NB4 (cell line): ENCODE data around the gene KBTBD3.

Experiments used
- DNase-seq: peaks from one replicate; pipeline ENCODE4 v3.0.0; 2010; ENCODE audit warnings: low read depth
- H3K4me3 ChIP-seq: one replicate; pipeline ENCODE4 v1.5.1; 2011; ENCODE audit warnings: mild to moderate bottlenecking, low read depth, low read length, moderate library complexity
- MYC ChIP-seq: IDR thresholded peaks from 2 replicates; pipeline ENCODE4 v1.6.1; 2011; ENCODE audit warnings: low read depth, low read length
- POLR2A ChIP-seq: IDR thresholded peaks from 2 replicates; pipeline ENCODE4 v1.6.1; 2011; ENCODE audit warnings: mild to moderate bottlenecking; ENCODE audit not compliant: insufficient read length; ENCODE audit errors: extremely low read depth
- TF ChIP-seq, protein P1 (sequence below): IDR thresholded peaks from 2 replicates; pipeline ENCODE4 v1.6.1; 2011; ENCODE audit warnings: low read depth, low read length
- TF ChIP-seq, protein P2 (sequence below): IDR thresholded peaks from one replicate; pipeline ENCODE4 v1.5.1; 2012; ENCODE audit warnings: low read depth, low read length

The KBTBD3 gene

DNA sequence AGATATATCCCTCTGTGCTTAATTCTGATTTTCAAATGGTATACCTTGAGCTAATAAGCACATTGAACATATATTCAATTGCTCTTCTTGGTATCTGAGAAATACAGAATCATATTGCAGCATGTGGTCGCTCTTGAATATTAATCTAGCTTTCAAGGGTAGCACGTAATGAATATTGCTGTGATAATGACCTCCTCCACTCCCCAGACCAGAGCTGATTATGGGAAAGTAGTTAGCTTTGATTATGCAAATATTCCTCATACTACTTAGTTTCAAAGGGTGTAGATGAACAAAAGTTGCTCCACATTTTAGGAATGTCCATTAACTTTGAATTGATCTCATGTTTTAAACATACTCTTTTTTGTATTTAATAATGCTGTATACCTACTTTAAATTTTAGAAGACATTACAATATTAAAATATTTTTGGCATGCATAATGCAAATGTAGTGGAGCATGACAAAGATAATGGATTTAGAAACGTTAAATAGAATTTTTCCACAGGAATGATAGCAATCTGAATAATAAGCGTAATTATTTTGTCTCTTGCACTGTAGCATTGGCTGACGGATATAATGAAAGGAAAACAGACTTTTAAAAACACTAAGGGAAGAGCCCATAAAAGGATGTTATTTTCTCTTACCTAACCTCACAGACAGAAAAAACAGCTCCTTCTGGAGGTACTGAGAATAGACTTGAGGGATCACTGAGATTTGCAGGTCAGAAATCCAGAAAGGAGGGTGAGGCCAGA is 27.2 kb downstream of the KBTBD3 start:
- no peak for DNase-seq
- TF ChIP-seq POLR2A (no peak), MYC (no peak)
- TF ChIP-seq, protein P1, sequence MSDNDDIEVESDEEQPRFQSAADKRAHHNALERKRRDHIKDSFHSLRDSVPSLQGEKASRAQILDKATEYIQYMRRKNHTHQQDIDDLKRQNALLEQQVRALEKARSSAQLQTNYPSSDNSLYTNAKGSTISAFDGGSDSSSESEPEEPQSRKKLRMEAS = no peak
- TF ChIP-seq, protein P2, sequence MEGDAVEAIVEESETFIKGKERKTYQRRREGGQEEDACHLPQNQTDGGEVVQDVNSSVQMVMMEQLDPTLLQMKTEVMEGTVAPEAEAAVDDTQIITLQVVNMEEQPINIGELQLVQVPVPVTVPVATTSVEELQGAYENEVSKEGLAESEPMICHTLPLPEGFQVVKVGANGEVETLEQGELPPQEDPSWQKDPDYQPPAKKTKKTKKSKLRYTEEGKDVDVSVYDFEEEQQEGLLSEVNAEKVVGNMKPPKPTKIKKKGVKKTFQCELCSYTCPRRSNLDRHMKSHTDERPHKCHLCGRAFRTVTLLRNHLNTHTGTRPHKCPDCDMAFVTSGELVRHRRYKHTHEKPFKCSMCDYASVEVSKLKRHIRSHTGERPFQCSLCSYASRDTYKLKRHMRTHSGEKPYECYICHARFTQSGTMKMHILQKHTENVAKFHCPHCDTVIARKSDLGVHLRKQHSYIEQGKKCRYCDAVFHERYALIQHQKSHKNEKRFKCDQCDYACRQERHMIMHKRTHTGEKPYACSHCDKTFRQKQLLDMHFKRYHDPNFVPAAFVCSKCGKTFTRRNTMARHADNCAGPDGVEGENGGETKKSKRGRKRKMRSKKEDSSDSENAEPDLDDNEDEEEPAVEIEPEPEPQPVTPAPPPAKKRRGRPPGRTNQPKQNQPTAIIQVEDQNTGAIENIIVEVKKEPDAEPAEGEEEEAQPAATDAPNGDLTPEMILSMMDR = no peak
- no peak overlapping the region for H3K4me3 ChIP-seq

DNA sequence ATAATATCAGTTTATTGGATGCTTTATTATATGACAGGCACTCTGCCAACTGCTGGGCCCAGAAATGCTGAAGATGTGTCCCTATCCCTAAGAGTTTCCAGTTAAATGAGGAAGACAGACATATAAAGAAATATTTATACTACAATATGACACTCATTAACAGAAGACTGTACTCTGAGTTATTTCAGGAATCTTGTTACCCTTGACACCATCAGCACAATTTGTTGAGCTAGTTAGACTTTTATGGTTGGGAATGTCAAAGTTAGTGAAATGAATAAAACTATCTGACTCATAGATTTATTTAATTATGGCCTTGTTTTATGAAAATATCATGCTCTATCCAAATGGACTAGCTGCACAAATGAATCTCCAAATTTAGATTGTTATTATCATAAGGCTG is 29.5 kb downstream of the KBTBD3 start:
- TF ChIP-seq, protein P2 = no peak
- TF ChIP-seq, protein P1 = no peak
- TF ChIP-seq POLR2A = no peak
- TF ChIP-seq MYC = no peak
- no peak for DNase-seq
- no peak overlapping the region for H3K4me3 ChIP-seq

DNA sequence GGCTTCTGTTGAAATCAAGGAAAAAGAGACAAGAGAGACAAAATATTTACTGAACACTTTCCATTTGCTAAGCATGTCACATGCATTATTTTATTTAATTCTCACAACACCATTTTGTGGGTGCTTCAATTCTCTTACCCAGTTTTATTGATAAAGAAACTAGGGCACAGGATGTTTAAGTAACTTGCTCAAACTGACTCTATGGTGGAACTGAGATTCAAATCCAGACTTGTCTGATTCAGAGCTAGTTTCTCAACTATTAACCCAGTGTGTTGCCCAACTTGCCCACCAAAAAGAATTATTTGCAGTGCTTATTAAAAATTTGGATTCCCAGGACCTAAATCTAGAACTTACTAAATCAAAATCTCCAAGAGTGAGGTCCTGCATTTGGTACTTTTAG is 33.6 kb downstream of the KBTBD3 start:
- DNase-seq = no peak
- TF ChIP-seq POLR2A (no peak), MYC (no peak)
- TF ChIP-seq, protein P2 = no peak
- TF ChIP-seq, protein P1 = no peak
- H3K4me3 ChIP-seq = no peak overlapping the region

DNA sequence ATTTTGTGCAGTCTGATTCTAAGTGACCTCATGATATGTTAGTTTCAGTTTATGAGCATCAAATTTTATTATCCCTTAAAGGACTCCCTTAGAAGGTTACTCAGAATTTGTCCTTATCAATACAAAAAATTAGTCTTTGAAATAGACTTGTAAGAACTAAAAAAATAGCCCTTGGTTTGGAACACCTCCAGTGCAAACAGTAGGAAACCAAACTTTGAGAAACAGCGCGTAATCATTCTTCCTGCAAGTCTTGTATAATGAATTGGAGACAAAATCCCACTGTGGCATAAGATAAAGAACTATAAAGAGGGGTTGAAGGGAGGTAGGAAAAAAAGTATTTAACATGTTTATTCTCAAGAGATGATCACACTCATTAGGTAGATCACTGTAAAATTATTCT is 44.3 kb downstream of the KBTBD3 start:
- no peak overlapping the region for H3K4me3 ChIP-seq
- TF ChIP-seq POLR2A = no peak
- TF ChIP-seq MYC = no peak
- TF ChIP-seq, protein P2 = no peak
- TF ChIP-seq, protein P1 = no peak
- no peak for DNase-seq

DNA sequence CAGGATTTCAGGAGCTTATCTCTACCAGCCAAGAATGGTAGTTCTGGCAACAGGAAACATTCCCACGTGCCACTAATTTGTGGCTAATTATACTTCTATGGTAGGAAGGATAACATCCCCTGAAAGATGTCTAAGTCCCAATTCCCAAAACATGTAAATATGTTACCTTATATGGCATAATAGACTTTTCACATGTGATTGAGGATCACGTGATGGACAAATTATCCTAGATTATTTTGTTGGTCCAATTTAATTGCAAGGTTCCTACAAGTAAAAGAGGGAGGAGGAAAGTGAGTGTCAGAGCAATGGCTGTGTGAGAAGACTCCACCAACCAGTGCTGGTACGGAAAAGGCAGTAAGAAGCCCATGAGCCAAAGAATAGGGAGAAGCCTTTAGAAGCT is 45.2 kb downstream of the KBTBD3 start:
- H3K4me3 ChIP-seq = no peak overlapping the region
- no peak for DNase-seq
- TF ChIP-seq, protein P1 = no peak
- TF ChIP-seq, protein P2 = no peak
- TF ChIP-seq MYC = no peak
- TF ChIP-seq POLR2A = no peak
